GM21515 (cell line): ENCODE results near the gene C11orf68.

Experiments
- ATAC-seq: cut with Tn5 transposase; IDR thresholded peaks from one replicate; pipeline ENCODE4 v1.9.1; 2021; ENCODE audit not compliant: unreplicated experiment

The C11orf68 gene

DNA sequence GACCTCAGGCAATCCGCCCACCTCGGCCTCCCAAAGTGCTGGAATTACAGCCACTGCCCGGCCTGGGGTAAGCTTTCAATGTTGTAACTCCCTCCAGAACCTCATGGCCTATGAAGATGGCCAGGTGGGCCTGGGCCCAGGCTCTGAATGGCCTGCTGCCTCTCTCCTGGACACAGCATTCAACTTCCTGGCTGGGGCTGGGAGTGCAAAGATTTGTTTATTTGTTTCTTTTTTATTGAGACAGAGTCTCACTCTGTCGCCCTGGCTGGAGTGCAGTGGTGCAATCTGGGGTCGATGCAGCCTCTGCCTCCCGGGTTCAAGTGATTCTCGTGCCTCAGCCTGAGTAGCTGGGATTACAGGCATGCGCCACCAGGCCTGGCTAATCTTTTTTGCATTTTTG, 25.9 kb upstream of the C11orf68 start:
- no peak for ATAC-seq

- no peak for ATAC-seq
These were observed 25.3 kb upstream of the C11orf68 start for GRCh38 chr11:65944191-65944590.

GRCh38 chr11:65942531-65942930, 23.7 kb upstream of the C11orf68 start:
- ATAC-seq, result no peak

- no peak for ATAC-seq
These were observed 23.0 kb upstream of the C11orf68 start for GRCh38 chr11:65941720-65942310.

- ATAC-seq, result no peak
These were observed 18.9 kb upstream of the C11orf68 start for GRCh38 chr11:65937766-65938165.

DNA sequence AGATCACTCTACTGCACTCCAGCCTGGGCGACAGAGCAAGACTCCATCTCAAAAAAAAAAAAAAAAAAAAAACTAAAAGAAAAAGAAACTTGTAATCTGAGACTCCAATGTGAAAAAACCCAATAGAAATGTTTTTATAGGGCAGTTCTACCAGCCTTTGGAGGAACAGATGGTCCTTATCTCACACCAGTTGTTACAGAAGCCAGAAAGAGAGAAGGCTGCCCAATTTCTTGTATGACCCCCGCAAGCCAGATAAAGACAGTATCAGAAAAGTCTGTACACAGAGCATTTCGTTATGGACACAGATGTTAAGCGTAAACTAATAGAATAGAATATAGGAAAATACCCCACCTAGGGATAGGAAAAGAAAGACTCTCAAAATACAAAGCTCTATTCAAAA, 15.2 kb upstream of the C11orf68 start:
- ATAC-seq, result no peak

- no peak for ATAC-seq
These were observed 13.7 kb upstream of the C11orf68 start for GRCh38 chr11:65932558-65932919.

GRCh38 chr11:65931773-65932557, 13.1 kb upstream of the C11orf68 start:
- no peak for ATAC-seq

GRCh38 chr11:65928667-65929066, 9.8 kb upstream of the C11orf68 start:
- no peak for ATAC-seq

DNA sequence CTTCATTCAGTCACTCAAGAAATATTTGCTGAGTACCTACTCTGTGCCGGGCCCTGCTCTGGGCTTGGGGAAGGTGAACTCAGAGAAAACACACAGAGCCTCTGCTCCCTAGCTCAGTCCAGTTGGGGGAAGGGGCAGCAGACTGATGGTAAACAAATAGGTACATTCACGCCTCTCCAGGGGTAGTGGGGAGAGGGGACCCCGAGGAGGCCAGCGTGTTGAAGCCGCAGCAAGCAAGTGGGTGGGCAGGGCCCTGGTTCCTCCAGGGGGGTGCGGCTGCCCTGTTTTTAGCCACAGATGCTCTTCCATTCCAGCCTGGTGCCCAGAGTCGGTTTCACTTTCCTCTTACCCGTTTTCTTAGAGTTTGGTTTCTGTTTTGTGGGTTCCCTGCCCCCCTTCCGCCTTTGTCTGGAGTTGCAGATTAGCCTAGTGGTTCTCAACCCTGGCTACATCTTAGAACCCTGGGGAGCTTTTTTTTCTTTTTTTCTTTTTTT, 9.1 kb upstream of the C11orf68 start:
- peak; percentile 72 for ATAC-seq

GRCh38 chr11:65925397-65925796, 6.5 kb upstream of the C11orf68 start:
- no peak for ATAC-seq

GRCh38 chr11:65922565-65922964, 3.7 kb upstream of the C11orf68 start:
- ATAC-seq, result no peak

DNA sequence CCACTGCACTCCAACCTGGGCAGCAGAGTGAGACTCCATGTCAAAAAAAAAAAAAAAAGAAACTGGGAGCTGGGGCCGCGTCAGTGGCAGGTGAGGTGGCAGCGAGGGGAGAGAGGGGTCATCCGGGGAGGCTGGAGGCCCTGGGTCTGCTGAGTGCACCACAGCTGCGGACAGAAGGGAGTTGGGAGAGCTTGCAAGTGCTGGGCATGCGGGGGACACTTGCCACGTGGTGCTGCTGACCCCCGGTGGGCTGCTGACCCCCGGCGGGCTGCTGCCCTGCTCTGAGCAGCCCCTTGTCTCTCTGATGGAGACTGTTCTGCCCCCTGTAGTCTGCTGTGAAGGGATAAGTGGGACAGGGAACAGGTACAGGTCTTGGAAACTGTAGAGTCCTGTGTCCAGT, 3.0 kb upstream of the C11orf68 start:
- no peak for ATAC-seq

DNA sequence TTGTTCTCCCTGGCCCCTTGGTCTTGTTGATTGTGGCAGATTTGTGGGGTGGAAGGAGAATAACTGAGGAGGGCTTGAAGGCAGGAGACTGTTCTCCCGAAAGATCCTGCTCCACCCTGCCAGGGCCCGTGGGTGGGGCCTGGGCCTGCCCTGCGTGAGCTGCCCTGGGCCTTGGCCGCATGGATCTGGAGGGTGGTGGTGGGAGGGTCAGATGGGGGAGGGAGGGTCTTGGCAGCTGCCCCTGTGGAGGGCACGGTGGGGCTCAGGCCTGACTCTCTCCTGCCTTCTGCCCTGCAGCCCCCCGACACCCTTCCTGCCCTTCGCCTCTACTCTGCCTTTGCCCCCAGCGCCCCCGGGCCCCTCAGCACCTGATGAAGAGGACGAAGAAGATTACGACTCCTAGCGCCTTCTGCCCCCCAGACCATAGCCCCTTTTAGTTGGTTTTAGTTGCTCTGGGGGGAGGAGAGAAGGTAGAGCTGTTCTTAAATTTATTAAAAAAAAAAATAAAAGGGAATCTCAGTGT, 2.2 kb upstream of the C11orf68 start:
- ATAC-seq, result no peak

DNA sequence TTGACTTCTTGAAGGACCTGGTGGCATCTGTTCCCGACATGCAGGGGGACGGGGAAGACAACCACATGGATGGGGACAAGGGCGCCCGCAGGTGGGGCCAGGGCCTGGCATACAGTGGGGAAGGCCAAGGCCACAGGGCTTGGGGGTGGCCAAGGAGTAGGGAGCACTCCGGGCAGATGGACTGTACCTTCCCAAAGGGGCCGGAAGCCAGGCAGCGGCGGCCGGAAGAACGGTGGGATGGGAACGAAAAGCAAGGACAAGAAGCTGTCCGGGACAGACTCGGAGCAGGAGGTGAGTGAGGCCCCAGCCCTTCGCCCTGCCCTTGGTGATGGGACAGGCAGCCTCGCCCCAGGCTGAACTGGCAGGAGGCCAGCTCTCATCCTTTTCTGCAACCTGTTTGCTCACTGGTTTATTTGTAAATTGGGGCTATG, 1.5 kb upstream of the C11orf68 start:
- no peak for ATAC-seq

- peak; percentile 37 for ATAC-seq
These were observed 910 bp upstream of the C11orf68 start for GRCh38 chr11:65919573-65920371.

DNA sequence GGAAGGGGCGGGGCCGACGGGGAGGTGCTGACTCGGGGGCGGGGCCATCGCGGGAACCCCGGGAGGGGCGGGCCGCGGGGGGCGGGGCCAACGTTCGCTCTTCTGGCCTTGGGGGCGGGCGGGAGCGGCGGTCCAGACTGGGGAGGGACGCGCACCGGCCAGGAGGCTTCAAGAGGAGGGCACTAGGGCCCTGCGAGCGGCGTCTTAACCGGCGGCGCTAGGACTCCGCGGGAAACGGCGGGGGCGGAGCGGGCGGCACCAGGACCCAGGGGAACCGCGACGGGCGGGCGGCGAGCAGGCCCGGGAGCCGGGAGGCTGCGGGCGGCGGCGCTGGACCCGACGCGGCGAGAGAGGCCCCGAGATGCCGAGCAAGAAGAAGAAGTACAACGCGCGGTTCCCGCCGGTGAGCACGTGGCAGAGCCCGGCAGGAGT, 295 bp upstream of the C11orf68 start, which contains the start of gene DRAP1:
Gene DRAP1, plus strand, starts transcription at position 286 of the 432 bp plus-strand sequence. Its CDS starts 76 bp downstream, at position 362.
- ATAC-seq, result peak; percentile 79

DNA sequence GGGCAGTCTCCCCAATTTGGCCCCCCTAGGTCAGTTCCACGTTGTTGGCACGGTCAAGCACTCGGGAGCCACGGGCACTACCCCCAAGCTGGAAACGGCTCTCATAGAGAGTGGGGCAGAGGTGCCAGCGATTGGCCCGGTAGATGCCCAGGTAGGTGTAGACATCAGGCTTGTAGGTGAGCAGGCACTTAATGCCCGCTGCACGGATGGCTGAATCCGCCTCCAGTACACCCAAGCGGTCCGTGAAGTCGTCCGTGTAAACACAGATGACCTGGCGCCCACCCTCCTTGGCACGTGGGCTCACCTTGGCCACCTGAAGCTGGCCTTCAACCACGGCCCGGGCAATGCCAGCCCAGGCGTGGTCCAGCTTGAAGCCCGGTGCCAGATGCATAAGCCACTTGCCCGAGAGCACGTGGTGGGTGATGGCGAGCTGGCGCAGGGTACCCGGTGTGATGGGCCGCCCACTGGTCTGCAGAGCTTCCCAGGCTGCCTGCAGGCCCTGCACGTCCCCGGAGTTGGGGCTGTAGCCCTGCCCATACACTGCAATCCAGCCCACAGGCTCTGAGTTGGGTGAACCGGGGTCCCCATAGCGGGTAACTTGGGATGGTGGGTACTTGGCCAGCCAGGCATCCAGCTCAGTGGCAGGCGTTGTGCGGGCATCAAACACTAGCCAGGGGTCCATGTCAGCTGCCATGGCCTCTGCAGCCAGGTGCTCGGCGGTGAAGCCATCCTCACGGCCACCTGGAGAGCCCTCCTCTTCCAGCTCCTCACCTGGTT, 1.2 kb downstream of the C11orf68 start:
- no peak for ATAC-seq

- ATAC-seq, result no peak
These were observed 1.8 kb downstream of the C11orf68 start for GRCh38 chr11:65917077-65917433.

DNA sequence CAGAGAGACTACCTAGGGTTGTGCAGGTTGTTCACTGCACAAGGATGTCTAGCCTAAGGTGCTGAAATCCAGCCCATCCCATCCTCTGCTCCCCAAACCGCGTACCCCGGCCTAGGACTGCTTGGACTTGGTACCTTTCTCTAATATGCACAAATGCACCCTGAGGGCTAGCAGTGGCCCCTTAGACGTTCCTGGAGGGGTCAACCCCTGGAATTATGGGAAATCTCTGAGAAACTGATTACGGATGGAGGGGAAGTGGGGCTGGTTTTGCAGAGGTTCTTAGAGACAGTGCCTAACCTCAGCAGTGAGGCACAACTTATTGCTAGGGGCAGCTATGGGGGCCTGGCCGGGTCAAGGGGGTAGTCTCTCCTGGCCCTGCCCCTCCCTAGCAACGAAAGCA, 2.5 kb downstream of the C11orf68 start:
- ATAC-seq, result no peak

DNA sequence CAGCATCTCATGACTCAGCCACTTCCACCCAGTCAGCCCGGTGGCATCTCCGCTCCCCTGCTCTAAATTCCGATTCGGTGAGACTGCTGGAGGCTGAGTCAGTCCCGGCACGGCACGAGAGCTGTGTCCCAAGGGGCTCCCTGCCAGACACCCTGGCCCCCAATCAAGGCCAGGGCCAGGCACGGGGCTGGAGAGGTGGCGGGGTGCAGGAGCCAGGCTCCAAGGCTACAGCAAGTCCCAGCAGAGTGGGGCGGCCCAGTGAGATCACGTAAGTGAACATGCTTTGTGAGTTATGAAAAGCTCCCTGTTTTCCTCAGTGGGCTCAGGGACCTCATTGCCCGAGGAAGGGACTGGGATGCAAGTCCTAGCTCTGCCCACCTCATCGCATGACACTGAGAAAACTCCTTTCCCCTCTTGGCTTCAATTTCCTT, 3.0 kb downstream of the C11orf68 start:
- ATAC-seq, result no peak
